GM19035 (cell line): ENCODE measurements around the gene HMCN1.

Source experiments
- ATAC-seq: cut with Tn5 transposase; IDR thresholded peaks from one replicate; pipeline ENCODE4 v1.9.1; 2021; ENCODE audit not compliant: unreplicated experiment

The HMCN1 gene

DNA sequence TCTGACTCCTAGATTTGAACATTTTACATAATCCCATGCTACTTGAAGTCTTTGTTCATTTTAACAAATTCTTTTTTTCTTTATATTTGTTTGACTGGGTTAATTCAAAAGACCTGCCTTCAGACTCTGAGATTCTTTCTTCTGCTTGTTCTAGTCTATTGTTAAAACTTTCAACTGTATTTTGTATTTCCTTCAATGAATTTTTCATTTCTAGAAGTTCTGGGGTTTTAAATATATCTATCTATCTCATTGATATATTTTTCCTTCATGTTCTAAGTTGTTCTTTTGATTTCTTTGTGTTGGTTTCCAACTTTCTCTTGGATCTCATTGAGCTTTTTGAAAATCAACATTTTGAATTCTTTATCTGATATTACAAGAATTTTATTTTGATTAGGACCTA lies 64.3 kb downstream of the HMCN1 start:
- ATAC-seq, result no peak

DNA sequence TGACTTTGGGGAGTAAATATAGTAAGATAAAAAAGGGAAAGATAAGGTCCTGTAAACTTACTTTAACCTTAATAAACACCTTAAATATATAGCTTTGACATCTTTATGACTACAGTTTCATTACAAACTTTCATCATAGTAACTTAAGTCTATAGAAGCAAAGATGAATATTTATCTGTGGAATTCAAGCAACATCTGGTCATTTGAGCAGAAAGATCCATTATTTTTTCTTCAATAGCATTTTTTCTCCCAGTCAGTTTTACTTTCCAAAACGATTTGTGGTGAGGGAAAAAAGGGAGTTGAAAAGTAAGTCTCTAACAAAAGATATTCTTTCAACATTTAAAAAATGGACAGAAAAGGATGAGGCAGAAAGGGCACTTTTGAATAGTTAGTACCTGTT lies 69.0 kb downstream of the HMCN1 start:
- no peak for ATAC-seq

DNA sequence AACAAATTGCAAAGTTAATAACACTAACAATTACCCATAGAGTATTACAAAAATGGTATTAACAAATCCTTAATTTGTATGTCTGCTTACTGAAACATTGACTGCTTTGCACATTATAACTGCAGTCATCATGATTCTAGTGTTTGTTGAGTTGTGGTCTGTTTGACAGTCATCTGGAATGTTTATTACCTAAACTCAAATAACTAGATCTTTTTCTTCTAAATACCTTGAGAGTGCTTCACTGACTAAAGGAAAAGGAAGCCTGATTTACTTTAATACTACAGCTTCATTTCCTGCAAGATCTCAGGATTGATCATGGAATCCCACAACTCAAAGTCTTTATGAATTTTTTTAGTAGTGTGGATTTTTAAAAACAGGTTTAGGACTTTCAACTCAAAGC lies 70.0 kb downstream of the HMCN1 start:
- ATAC-seq, result no peak

DNA sequence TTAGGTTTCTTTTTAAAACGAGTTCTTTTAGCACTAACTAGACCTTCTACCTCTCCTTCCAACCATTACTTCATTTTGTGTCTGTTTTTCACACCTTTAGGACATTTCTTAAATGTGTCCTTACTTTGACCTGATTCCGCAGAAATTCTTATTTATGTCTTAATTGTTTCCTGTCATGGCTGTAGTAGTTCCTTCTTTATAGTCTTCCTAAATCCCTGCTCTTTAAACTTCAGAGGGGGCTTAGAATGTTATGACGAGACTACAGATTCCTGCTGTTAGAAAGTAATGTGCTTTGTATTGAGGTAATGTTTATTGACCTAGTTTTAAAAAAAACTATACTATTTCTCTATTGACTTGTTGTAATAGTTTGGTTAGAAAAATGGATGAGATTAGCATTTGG lies 70.4 kb downstream of the HMCN1 start:
- no peak for ATAC-seq

DNA sequence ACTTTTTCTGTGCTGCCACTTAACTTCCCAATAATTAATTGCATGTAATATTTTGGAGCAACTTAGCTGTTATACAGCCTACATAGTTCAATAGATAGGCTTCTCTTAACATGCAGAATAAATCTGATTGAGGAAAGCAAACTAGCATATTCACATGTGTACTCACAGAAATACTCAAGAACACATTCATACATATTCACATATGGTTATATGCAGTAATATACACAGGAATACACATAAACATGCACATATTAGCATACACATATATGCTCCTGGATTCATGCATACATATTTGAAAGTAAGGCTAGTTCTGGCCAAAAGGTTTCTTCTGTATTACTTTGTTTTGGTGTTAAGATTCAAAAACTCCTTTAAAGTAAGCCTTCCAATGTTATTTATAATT lies 73.1 kb downstream of the HMCN1 start:
- ATAC-seq, result no peak

DNA sequence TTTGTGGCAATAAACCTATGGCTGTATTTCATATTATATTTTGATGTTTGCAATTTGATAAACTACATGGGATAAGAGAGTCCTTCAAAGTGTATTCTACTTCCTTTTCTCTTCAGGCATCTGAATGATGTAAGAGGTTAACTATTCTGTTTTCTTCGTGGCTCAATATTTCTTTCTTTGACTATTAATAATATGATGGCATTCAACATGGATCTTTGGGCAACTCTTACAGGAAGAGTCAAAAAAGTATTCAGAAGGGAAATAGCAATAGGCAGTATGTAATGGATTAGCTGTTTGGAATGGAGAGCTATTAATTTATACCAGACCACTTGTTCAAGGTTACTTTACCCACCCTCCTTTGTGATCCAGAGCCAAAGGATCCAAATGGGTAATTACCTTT lies 74.4 kb downstream of the HMCN1 start:
- no peak for ATAC-seq

DNA sequence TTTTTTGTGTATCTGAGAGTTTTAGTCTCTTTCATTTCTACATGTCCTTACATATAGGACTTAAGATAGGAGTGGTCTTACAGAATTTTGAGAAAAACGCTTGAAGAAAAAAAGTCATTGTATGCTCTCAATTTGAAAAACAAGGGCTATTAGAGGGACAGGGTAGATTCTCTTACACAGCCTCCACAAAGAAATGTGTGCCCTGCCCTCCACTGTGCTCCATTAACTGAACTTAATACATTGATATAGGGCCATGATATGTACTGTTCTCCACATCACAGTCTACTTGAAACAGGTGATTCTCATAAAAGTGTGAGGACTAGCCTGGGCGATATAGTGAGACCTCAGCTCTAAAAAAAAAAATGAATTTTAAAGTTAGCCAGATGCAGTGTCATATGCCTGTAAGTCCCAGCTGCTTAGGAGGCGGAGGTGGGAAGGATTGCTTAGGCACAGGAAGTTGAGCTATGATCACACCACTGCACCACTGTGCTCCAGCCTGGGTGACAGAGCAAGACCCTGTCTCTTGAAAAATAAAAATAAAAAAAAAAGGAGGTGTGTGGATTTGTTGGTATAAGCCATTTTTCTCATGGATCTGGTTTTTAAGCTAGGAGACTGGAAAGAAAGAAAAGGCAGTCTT lies 77.0 kb downstream of the HMCN1 start:
- ATAC-seq, result no peak

DNA sequence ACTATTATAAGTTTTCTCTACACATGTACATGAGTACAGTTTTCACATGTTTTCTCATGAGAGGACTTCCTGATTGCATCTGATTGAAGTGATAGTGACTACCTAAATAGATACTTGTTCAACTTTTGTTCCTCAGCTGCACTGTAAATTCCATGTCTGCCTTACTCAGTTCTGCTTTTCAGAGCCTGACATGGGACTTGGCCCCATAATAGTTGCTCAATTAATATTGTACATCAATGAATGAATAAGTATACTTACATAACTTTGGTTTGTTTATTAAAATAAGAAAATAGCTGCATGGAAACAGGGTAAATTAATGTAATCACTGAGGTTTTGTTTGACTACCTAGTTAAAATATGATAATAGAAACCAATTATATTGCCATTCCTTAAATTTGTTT lies 78.7 kb downstream of the HMCN1 start:
- ATAC-seq, result no peak

DNA sequence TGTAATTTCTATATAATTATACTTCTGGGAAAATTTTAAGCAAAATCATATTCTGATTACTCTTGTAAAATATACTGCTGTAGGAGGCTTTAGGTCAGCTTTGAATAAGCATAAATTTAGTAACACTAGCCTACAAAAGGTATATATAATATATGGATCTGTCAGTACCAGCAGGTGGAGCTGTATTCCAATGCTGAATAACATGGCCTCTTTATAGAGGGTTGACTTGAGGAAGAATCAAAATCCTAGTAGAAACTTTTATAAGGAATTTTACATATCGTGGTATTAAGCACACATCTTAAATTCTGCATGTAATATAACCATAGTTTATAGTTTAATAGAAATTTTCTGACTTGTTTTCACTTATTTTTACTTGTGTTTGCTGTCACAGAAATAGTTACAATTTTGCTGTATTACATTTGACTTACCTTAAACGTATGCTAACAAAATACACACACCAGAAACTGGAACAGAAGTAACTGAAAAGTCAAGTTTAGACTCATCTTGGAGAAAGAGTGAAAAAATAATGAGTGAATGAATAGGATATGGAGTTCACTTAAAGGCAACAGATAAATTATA lies 79.3 kb downstream of the HMCN1 start:
- no peak for ATAC-seq

DNA sequence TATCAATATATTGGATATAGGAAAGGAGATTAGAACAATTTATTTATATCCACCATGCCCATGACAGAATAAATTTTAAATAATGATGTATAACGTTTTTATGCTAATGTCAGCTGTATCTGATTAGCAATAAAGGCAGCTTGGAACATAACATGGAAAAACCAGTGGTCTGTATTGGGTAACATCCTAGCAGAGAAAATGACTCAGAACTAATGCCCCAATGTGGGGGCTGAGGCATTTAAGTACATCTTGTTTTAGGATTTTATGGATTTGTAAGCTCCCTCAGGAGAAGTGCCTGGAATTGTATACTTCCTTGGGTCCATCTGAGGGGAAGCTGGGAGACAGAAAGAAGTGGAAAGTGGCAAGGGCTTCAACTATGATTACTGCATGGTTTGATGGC lies 82.3 kb downstream of the HMCN1 start:
- no peak for ATAC-seq

DNA sequence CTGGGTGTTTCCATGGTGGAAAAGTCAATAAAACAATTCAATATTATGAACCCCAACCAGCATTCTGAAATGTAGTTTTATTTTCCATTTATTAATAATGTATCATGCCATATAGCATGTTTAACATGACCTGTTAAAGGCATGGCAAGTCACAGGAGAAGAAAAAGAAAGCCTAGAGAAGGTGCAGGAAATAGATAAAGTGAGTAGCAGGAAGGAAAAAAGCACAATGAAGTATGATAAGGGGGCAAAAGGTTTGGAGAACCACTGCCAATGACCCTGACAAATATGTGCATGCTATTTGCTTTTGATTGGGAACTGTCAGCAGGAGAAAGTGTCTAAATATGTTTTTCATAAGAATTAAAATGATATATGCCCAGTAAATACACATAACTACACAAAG lies 85.6 kb downstream of the HMCN1 start:
- no peak for ATAC-seq

DNA sequence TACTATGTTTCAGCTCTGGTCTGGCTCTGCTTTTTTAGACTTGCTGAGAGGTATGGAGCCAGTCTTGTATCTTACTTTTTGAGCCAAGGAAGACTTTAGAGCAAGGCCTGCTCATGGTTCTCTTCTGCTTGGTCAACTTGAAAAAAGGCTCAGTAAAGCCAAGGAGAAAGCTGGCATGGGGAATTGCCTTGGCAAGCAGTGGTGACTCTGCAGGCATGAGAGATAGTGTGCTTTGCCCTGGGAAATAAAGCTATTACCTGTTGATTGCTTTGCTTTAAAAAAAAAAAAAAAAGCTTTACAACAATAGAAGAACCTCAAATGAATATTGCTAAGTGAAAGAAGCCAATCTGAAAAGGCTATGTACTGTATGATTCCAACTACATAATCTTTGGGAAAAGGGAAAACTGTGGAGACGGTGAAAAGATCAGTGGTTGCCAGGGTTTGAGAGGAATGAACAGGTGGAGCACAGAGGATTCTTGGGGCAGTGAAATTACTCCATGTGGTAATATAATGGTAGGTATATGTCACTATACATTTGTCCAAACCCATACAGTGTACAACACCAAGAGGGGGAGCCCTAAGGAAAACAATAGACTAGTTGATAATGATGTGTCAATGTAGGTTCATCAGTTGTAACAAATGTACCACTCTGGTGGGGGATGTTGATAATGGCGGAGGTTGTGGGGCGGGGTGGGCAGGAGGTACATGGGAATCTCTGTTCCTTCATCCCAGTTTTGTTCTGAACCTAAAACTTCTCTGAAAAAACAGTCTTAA lies 87.6 kb downstream of the HMCN1 start:
- ATAC-seq, result no peak

DNA sequence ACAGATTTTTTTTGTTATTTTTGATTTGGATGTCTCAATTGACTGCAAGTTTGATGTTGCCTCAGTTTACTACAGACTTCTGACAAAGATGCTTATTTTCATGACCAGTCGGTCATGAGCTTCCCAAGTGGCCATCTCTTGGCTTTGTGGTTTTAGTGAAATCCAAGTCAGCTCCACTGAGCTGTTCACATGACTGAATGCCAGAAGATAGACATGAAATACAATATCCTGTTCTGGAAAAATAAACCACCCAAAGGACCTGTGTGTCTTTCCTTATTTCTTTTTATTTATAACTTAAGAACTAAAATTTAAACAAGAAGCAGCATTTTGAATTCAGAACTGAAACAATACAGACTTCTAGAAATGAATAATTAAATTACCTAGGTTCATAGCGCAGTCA lies 89.3 kb downstream of the HMCN1 start:
- ATAC-seq, result no peak

DNA sequence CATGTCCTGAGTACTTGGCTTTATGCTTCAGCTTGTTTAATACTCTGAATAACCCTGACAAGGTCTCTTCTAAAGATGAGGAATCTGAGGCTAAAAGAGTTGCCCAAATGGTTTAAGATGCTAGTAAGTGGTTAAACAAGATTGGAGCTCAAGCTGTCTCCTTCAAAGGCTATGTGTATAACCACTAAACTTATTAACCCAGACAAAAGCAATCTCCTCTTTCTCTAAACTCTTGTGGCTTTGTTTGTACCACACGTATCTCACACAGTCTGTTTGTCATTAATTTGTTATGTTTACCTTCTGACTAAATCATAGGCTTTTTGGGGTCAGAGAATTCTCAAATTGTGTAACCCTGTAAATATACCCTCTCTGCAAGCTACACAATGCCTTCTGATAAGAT lies 89.9 kb downstream of the HMCN1 start:
- ATAC-seq, result no peak

DNA sequence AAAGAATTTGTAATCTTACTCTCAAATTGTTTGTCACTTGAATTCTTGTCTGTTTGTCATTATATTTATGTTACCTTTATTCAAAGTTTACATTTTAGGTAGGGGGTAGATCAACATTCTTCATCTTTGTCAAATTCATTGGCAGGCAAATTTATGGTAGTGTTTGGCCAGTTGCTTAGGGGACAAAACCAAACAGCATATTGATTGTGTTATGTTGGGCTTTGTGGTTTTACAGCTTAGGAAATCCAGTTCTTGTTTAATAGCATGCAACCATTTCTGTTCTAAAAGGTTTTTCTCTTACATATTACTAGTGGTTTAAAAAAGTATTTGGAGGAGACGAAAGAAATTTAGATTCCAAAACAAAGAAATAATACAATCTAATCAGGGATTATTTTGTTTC lies 91.4 kb downstream of the HMCN1 start:
- ATAC-seq, result no peak

DNA sequence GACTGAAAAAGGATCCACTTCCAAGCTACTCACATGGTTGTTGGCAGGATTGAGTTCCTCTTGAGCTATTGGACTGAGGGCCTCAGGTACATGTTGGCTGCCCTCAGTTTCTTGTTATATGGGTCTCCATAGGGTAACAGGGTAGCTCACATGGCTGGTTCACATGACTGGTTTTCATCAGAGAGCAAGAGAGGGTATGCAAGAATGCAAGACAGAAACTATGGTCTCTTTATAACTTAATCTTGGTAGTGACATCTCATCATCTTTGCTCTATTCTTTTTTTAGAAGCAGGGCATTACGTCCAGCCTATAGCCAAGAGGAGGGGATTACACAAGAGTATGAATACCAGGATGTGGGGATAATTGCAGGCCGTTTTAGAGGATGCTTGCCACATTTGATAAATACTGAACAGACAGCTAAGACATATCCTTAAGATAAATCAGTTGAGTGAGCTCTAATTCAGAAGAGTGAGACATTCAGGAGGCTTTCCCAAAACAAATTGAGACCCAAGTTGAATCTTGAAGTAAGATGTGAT lies 100.2 kb downstream of the HMCN1 start:
- no peak for ATAC-seq

DNA sequence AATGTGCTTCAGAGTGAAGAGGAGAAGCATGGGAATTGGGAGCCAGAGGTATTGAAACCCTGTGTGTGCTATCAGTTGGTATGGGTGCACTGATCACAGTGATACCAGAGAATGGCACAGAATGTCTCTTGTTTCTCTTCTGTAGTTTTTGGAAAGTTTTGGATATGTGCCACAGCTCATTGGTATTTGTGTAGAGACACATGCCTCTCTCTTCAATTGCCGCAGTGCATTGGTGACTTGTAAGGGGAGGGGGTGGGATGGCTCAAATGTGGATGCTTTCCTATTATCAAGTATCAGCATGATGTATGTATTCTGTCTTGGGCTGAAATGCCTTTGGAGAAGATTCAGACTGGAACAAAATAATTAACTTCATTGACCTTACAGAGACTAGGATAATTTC lies 101.0 kb downstream of the HMCN1 start:
- no peak for ATAC-seq

DNA sequence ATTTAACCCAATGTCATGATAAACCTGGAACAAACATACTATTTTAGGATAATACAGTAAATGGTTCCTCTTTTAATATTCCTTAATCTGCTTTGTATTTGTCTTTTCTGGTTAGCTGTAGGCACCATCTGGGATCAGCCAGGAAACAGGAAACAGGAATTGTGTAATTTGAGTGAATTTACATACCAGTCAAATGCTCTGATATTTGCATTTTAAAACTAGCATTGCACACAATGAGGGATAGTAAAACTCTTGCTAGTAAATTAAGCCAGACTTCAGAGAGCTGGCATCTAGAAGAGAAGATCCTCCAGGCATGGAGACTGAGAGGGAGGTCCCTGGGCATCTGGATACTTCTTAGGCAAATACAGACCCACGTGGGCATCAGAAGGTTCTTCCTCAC lies 103.5 kb downstream of the HMCN1 start:
- no peak for ATAC-seq

DNA sequence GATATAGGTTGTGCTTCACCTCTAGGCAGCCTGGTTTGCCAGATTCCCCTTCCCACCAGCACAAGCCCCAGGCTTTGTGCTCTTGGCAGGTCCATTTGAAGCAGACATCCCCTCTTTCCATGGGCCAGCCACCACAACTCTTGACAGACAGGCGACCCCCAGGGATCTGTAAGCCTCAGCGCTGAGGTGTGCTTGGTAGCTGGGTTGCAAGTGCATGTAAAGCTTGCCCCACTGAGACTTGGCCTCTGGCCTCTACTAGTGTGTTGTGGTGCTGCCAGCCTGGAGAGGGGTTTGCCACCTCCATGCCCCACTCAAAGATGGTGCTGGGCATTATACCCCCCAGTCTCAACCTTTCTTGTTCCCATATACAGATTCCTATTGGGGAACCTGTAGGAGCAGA lies 103.9 kb downstream of the HMCN1 start:
- no peak for ATAC-seq

DNA sequence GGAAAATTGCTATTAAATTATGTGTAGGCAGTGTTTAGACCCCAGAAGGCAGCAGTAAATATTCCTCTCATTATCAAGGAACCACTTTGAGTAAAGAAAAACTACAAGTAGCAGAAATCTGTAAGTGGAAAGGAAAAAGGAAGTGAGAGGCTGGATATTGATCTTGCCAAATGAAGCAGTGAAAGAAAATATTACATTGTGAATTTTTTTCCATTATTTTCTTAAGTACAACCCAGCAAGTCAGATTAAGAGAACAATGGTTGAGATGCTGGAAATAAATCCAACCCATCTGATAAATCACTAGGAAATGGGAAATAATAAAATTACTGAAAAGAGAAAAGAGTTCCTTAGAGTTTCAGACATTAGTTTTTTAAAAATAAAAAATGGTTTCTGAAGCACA lies 106.7 kb downstream of the HMCN1 start:
- ATAC-seq, result no peak

DNA sequence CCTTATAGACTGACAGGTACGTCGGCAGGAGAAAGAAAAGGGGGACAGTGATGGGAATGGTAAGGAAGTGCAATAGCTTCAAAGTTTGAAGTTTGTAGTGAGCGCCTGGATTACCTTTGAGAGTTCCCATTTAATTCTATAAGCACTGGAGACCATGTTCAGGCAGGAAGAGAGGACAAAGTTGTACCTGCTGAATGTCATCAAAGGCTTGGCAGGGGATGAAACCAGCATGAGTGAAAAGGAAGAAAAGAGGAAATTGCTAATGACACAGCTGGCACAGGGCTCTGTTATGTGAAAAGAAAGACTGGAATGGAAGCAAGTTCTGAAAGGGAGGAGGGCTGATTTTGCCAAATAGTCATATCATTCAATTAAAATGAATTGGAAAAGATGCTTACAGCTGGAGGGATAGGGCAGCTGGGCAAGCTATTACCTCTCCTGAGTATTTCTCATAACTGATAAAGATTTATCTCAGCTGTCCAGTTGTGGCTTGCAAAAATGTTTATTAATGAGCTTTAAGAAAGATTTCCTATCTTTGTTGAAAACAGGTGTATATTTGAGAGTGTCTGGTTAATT lies 109.2 kb downstream of the HMCN1 start:
- no peak for ATAC-seq

DNA sequence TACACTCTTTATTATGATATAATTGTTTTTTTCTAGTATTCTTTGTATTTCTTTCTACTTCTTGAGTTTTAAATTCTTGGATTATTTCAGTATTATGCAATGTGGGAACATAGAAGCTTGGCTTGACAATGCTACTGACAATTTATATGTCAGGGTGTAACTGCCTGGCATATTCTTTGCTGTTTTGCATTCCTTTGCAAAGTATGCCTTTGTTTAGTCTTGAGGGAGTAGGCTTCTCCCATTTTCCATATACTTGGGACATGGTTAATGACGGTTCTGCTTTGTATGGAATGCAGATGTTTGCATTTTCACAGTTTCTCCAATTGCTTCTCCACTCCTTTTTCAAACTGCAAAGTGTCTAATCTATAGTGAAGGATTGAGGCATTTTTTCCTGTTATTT lies 109.8 kb downstream of the HMCN1 start:
- no peak for ATAC-seq
